Kidney (tissue), 14 donors: Measurements from ENCODE around the gene ARHGEF26. TPM values are rescaled to one million over a fixed set of nuclear protein-coding genes. Genes with fewer than 3 reads are reported as not detected.

Experiments used
- DNase-seq, 5 donors: peaks; one replicate each; pipeline ENCODE4 v3.0.0-alpha.2; 2013 to 2020
- FAIRE-seq: peaks from 2 replicates; lab custom pipeline; 2012; peaks lifted over from hg19 to GRCh38; lab: Jason Lieb, UNC
- H3K27ac ChIP-seq, 2 donors: one replicate each; pipeline ENCODE4 v1.7.0; 2013; ENCODE audit warnings: low read depth in 2 of 2, low read length in 2 of 2, inconsistent platforms in 1 of 2
- H3K27me3 ChIP-seq: one replicate; pipeline ENCODE4 v1.7.1; 2013; ENCODE audit warnings: low read length, inconsistent platforms; ENCODE audit not compliant: control insufficient read depth, insufficient read depth
- H3K36me3 ChIP-seq, 3 donors: one replicate each; pipeline versions ENCODE4 v1.7.0 to v1.7.1; 2013; ENCODE audit warnings: low read length in 3 of 3, control low read depth in 1 of 3, inconsistent platforms in 1 of 3; ENCODE audit not compliant: insufficient read depth in 3 of 3, control insufficient read depth in 2 of 3
- H3K4me1 ChIP-seq, 3 donors: one replicate each; pipeline versions ENCODE4 v1.7.0 to v1.7.1; 2013; ENCODE audit warnings: low read length in 3 of 3, inconsistent platforms in 1 of 3, low read depth in 1 of 3; ENCODE audit not compliant: control insufficient read depth in 2 of 3, insufficient read depth in 2 of 3
- H3K4me3 ChIP-seq, 3 donors: one replicate each; pipeline versions ENCODE4 v1.7.0 to v1.8.1; 2013; ENCODE audit warnings: low read length in 3 of 3, control low read depth in 1 of 3, inconsistent platforms in 1 of 3
- H3K9ac ChIP-seq, 3 donors: one replicate each; pipeline versions ENCODE4 v1.7.0 to v1.7.1; 2013; ENCODE audit warnings: low read length in 3 of 3, control low read depth in 1 of 3, inconsistent platforms in 1 of 3
- H3K9me3 ChIP-seq, 3 donors: one replicate each; pipeline versions ENCODE4 v1.7.0 to v1.7.1; 2013; ENCODE audit warnings: low read length in 3 of 3, control low read depth in 1 of 3, inconsistent platforms in 1 of 3; ENCODE audit not compliant: control insufficient read depth in 2 of 3, insufficient read depth in 1 of 3
- intact Hi-C: fragments of 100-400 bp; cut with DNase I; formaldehyde crosslinking; loops from one replicate; pipeline ENCODE4 v1.11.1; 2022
- polyA plus RNA-seq: library from polyadenylated mRNA; stranded (reverse); fragments of 350-450 nt; fragmentation: Illumina TruSeq; extraction: RNeasy Lipid Tissue Mini Kit (QIAGEN cat#74804); gene quantifications from one replicate; pipeline ENCODE4 v1.2.3, GENCODE V29; 2014; ENCODE audit warnings: low read depth, low replicate concordance; ENCODE audit not compliant: insufficient read depth
- total RNA-seq: library from RNA; stranded (reverse); fragmentation: NEBNext Ultra II Directional; extraction: Animal tissue kit (Norgen Biotek cat#: 25700); gene quantifications from one replicate; pipeline ENCODE4 v1.2.1, GENCODE V29; 2021
- TF ChIP-seq, protein P1 (sequence below): IDR thresholded peaks from 3 replicates; pipeline ENCODE4 v1.5.1; 2012; ENCODE audit warnings: mild to moderate bottlenecking, moderate library complexity, borderline replicate concordance; ENCODE audit not compliant: insufficient read depth; ENCODE audit errors: extremely low read depth
- donor health status: control.
- donor health status: control.
- donor health status: control.
- donor health status: control.
- donor health status: control.
- donor health status: DM: yes; HTN: yes; CAD: no.
- donor health status: Normal renal cell carcinoma (clear cell type).

Gene ARHGEF26
- total and polyA plus RNA-seq, 2 donors from 2014 or later = 3.9 to 4.8 TPM

GRCh38 chr3:154194877-154195276, 73.7 kb downstream of the ARHGEF26 start:
- DNase-seq (no peak), FAIRE-seq (no peak)
- Histone ChIP-seq H3K9ac (no peak overlapping the region), H3K36me3 (no peaks in the 10 kb centered on the region), H3K27ac (no peak overlapping the region), H3K27me3 (no peaks in the 10 kb centered on the region), H3K4me1 (no peaks in the 10 kb centered on the region), H3K9me3 (no peaks in the 10 kb centered on the region), H3K4me3 (no peak overlapping the region)
- TF ChIP-seq, protein P1, sequence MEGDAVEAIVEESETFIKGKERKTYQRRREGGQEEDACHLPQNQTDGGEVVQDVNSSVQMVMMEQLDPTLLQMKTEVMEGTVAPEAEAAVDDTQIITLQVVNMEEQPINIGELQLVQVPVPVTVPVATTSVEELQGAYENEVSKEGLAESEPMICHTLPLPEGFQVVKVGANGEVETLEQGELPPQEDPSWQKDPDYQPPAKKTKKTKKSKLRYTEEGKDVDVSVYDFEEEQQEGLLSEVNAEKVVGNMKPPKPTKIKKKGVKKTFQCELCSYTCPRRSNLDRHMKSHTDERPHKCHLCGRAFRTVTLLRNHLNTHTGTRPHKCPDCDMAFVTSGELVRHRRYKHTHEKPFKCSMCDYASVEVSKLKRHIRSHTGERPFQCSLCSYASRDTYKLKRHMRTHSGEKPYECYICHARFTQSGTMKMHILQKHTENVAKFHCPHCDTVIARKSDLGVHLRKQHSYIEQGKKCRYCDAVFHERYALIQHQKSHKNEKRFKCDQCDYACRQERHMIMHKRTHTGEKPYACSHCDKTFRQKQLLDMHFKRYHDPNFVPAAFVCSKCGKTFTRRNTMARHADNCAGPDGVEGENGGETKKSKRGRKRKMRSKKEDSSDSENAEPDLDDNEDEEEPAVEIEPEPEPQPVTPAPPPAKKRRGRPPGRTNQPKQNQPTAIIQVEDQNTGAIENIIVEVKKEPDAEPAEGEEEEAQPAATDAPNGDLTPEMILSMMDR = no peak
- intact Hi-C loops = no loop called here

- DNase-seq (no peak), FAIRE-seq (no peak)
- Histone ChIP-seq H3K4me1 (no peaks in the 10 kb centered on the region), H3K9ac (no peak overlapping the region), H3K4me3 (no peak overlapping the region), H3K27me3 (no peaks in the 10 kb centered on the region), H3K9me3 (no peaks in the 10 kb centered on the region), H3K27ac (no peak overlapping the region), H3K36me3 (no peaks in the 10 kb centered on the region)
- intact Hi-C loops = no loop called here
- TF ChIP-seq, protein P1 = no peak
Observed at GRCh38 chr3:154195620-154196356, 74.6 kb downstream of the ARHGEF26 start.

DNA sequence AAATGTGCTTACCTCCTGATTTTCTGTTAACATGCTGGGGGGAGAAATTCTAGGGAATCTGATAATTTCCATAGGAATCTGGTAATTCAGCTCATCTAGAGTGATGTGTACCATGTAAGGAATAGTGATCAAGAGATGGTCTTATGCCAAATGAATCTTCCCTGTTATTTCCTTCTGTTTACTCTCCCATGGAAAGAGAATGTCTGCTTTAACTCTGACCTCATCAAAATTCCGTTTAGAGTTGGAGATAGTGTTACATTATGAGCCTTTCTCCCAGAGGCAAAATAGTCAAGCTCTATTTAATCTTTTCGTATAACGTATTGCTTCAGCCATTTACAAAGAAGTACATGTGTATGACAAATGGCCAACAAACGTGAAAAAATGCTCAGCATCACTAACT, 76.6 kb downstream of the ARHGEF26 start:
- no peak overlapping the region for H3K4me3 ChIP-seq
- H3K27me3 ChIP-seq = no peaks in the 10 kb centered on the region
- TF ChIP-seq, protein P1 = no peak
- FAIRE-seq (no peak), DNase-seq (no peak)
- intact Hi-C loops = no loop called here
- H3K27ac ChIP-seq = no peak overlapping the region
- no peaks in the 10 kb centered on the region for H3K4me1 ChIP-seq
- H3K9ac ChIP-seq = no peak overlapping the region
- H3K36me3 ChIP-seq = no peaks in the 10 kb centered on the region
- no peaks in the 10 kb centered on the region for H3K9me3 ChIP-seq

DNA sequence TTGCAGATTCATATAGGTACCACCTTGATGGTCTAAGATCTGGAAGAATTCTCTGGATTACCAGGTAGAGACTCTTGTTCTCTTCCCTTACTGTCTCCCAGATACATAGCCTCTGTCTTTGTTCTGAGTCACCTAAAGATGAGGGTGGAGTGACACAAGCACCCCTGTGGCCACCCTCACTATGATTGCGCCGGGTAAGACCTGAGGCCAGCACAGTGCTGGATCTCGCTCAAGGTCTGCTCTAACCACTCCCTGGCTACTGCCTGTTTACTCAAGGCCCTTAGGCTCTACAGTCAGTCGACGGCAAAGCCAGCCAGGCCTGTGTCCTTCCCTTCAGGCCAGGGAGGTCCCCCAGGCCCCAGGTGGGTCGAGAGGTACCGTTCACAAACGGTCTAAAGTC, 88.3 kb downstream of the ARHGEF26 start:
- no peak for DNase-seq
- H3K9ac ChIP-seq = no peak overlapping the region
- TF ChIP-seq, protein P1 = no peak
- no peaks in the 10 kb centered on the region for H3K27me3 ChIP-seq
- H3K27ac ChIP-seq = no peak overlapping the region
- no peak overlapping the region for H3K4me3 ChIP-seq
- FAIRE-seq = no peak
- H3K4me1 ChIP-seq = no peaks in the 10 kb centered on the region
- intact Hi-C loops = no loop called here
- H3K36me3 ChIP-seq = no peaks in the 10 kb centered on the region
- H3K9me3 ChIP-seq = no peaks in the 10 kb centered on the region
